GM18508 (cell line): Measurements from ENCODE around the gene E2F6.
"Not testable (repeated sequence)": the region's sequence is repeated elsewhere in the genome, so short reads cannot be mapped to it uniquely, and the experiment has no call there.

Experiments used
- ATAC-seq: cut with Tn5 transposase; IDR thresholded peaks from one replicate; pipeline ENCODE4 v1.9.1; 2021; ENCODE audit warnings: moderate number of reproducible peaks; ENCODE audit not compliant: insufficient read depth, unreplicated experiment

E2F6 gene

DNA sequence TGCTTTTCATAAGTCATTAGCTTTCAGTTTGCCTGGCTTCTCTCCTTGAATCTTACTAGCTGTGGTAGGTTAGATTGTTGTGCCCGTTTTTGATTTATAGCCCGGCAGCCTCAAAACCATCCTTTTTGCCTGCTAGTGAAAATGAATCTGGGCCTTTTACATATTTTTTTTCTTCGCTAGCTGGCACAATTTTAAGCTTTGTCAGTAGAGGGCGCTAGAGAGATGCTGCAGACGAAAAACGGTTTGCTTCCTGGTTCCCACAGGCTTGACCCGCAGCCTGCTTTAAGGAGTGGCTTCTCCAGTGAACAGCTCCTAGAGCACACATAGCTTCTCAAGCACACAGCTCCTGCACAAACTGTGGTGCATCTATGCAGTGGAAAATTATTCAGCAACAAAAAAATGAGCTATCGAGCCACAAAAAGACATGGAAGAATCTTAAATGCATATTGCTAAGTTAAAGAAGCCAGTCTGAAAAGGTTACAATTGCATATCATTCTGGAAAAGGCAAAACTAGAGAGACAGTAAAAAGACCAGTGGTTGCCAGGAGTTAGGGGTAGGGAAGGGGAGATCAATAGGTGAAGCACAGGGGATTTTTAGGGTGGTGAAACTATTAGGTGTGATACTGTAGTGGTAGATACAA is 47.9 kb downstream of the E2F6 start:
- no peak for ATAC-seq

DNA sequence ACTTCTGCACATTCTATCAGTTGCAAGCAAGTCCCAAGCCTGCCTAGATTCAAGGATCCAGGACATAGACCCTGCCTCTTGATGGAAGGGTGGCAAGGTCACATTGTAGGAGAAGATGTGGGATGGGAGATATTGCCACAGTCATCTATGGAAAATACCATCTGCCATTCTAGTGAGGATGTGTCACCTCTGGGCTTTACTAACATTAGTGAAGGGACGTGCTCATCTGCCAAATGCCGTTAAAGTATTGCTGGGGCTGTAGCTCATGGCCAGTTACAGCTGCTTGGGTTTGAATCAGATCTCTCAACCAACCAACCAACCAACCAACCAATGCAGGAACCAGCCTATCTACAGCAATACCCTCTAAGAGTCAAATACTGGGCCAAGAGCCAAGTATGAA is 49.0 kb downstream of the E2F6 start:
- no peak for ATAC-seq

DNA sequence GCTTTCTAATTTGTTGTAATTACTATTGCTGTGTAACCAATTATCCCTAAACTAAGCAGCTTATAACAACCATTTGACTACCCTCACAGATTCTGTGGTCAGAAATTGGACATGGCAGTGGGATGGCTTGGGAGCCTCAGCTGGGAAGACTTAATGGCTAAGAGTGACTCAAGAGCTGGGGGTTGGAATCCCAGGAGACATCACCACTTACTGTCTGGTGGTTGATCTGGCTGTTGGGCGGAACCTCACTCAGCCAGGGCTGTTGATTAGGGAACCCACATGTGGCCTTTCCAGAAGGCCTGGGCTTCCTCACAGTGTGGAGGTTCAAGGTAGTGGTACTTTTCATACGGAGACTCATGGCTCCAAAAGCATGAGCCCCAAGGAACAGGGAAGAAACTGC is 49.8 kb downstream of the E2F6 start:
- ATAC-seq: no peak

DNA sequence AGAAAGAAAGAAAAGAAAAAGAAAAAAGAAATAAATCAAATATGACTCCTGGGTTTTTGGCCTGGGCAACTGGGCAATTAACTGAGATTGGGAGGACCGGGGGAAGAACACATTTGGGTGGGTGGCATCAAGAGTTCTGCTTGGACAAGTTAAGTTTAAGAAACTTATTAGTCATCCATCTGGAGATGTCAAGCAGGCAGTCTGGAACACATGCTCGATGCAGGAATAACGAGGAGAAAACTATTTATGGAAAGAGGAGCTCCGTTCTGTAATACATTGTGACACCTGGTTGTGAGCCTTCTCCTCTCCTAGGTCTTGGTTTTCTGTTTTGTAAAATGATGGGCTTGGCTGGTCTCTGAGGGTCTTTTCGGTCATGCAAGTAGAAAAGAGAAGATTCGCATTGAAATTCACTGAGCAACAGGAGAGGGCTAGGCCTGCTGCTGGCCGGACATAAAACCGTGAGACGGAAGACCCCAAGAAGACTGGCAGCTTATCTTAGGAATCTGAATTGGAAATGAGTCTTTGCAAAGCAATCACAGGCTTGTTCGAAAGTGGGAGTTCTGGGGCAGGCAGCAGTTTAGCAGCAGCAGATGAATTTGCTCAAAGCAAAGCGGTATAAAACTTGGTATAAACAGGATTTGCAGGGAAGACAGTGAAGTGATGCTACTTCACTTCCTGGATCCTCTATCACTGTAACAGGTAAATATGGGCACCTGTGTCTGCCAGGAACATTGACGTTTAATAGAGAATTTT is 51.4 kb downstream of the E2F6 start:
- no peak for ATAC-seq

GRCh38 chr2:11412449-11412810 is 53.5 kb downstream of the E2F6 start:
- no peak for ATAC-seq

GRCh38 chr2:11411768-11412448 is 54.1 kb downstream of the E2F6 start:
- no peak for ATAC-seq

DNA sequence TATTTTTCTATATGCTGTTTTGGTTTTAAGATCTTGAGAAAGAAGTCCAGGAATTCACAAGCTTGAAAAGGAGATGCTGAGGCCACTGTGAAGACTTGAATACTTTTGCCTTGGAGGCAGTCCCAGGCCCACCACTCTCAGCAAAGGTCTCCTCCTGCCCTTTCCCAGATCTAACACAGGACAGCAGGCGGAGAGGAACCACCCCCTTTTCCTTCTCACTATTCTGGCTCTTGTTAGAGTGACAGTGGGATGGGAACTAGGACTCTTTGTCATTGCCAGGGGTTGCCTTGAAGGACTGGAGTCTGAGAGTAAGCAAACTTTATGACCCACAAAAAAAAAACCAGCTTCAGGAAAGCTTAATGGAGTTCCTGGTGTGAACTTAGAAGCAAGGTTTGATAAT is 54.7 kb downstream of the E2F6 start:
- ATAC-seq: no peak

- no peak for ATAC-seq
Measured at GRCh38 chr2:11410101-11410500, 55.9 kb downstream of the E2F6 start.

DNA sequence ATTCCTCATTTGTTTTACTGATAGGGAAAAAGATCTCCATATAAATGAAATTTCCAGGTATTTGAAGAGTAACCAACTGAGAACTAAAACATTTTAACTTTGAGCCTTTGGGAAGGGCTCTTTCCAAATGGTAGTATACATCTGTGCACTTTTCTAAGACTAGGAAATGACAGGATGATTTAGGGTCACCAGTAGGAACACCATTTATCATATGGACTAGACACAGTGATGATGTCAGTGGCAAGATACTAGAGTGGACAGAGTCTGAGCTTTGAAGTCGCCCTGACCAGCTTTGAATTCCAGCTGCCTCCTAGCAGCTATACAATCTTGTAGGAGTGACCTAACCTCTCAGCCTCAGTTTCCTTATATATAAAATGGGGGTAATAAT is 56.4 kb downstream of the E2F6 start:
- ATAC-seq: no peak

DNA sequence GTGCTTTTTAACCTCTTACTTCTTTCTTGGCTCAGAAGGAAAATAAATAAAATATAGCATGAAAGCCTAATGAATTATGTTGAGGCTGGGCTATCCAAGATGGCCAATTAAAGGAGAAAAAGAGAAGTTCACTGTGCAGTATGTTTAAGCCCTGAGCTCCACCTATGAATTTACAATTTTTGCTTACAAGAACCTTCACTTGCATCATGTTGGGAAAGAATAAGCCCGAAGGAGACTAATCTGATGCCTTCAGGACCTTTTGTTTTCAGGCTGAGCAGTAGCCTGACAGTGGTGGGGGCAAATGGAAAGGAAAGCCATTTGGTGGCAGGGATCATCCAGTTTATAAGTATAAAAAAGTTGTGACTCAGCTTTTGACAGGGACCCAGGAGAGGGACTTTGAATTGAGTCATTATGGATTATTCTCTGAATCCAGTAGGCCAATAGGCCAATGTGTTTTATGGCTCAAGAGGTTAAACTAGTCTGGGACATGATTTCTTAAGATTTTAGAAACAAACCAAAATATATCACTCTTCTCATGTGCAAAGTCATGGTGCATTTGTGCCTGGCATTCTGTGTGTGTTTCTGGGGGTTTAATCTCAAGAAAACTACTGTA is 56.9 kb downstream of the E2F6 start:
- no peak for ATAC-seq

GRCh38 chr2:11407413-11407812 is 58.5 kb downstream of the E2F6 start:
- ATAC-seq: no peak

DNA sequence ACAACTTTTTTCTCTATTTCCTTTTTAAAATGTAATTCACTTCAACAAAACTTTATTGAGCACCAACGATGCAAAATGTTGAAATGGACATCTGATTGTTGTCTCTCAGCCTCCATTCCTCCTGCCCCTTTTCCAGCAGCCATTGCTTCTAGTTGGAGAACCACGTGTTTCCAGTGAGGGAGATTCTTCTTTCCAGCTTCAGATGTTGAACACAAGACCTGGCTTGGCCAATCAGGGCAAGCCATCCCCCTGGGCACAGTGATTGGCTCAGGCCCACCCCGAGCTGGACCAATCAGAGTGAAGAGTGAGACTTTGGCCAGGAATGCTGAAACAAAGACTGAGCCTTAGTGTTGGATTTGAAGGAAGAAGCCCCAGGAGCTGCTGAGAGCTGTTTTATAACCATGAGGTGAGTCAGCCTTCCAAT is 59.0 kb downstream of the E2F6 start:
- ATAC-seq: no peak

DNA sequence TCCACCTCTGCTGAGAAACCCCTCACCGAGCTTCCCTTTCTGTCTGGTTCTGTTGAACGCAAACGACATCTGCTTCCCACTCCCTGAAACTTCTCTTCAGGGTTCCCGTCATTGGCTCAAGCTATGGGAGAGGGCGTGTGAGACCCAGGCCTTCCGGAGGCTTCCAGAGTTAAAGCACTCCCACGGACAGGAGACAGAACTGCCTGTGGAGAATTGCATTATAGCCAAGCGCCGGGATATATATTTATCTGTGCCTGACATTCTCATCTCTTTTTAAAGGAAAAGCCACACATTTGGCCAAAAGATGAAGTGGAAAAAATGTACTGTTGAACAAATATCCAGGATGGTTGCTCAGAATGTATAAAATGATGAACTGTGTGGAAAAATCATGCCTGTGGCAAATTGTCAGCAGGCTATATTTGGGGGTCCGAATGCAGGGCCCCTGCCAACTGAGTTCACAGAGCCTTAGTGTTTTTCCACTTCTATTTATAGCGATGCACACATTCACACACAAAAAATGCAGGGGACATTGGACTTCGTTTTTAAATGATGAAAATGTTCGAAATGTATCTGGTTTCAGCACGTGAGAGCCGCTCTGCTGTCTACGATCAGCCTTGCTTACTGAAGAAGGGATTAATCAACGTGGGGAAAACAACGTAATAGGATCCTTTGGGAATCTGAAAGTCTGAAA is 59.5 kb downstream of the E2F6 start:
- ATAC-seq: no peak

- ATAC-seq: no peak
Measured at GRCh38 chr2:11405599-11406266, 60.2 kb downstream of the E2F6 start.

DNA sequence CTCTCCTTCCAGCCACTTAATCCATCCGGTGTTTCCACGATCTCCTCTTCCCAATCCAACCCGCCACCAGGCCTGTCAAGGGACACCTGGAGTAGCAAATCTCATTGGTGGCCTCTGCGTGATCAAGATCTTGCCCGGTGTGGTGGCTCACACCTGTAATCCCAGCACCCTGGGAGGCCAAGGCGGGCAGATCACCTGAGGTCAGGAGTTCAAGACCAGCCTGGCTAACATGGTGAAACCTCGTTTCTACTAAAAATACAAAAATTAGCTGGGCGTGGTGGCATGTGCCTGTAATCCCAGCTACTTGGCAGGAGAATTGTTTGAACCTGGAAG is 60.9 kb downstream of the E2F6 start:
- not testable (repeated sequence) for ATAC-seq

DNA sequence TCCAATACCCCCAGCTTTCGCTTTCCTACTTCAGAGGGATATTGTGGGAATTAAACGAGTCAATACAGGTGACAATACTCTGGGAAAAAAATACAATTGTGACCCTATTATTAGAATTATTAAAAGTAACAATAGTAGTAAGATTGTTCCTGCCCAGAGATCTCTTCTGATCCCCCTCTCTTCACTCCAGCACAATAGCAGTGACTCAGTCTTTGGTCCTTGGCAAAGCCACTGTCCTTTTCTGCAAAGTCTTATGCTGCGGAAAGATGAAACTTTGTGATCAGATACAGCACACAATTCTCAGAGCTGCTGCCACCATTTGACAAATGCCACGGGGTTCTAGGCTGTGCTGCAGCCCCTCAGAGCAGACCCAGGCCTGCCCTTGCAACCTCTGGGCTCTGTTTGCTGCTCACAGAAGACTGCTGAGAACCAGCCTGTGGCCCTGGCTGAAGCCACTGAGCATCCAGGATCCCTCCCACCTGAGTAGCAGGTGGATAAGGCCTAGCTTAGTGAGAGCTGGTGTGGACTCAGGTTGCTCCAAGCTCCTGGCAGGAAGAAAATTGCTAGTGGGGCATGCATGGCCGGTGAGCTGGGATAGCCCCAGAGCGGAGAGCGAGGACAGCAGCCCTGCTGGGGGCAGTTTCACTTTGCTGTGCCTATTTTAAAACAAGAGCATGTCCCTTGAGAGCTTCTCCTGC is 61.4 kb downstream of the E2F6 start:
- no peak for ATAC-seq

- no peak for ATAC-seq
Measured at GRCh38 chr2:11402436-11402835, 63.5 kb downstream of the E2F6 start.

DNA sequence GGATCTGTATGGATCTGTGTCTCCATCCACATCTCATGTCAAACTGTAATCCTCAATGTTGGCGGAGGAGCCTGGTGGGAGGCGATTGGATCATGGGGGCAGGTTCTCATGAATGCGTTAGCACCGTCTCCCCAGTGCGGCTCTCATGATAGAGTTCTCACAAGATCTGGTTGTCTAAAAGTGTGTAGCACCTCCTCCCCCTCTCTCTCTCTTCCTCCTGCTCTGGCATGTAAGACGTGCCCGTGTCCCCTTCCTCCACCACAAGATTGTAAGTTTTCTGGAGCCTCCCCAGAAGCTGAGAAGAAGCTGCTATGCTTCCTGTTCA is 66.6 kb downstream of the E2F6 start:
- no peak for ATAC-seq

DNA sequence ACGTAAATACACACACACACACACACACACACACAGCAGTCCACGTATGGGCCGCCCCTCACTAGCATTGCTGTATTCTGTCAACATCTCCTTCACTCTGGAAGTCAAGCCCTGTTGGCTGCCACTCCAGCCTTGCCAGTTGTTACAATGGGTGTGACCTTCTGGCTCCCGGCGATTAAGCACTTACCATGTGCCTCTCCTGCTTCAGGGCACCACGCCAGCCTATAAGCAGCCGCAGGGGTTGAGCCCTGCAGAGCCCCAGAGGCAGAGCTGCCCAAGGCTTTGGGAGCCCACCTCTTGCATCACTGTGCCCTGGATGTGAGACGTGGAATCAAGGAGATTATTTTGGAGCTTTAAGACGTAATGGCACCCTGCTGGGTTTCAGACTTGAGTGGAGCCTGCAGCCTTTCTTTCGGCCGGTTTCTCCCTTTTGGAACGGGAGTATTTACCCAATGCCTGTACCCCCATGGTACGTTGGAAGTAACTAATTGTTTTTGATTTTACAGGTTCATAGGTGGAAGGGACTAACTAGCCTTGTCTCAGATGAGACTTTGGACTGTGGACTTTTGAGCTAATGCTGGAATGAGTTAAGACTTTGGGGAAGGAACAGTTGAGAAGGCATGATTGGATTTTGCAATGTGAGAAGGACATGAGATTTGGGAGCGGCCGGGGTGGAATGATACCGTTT is 67.1 kb downstream of the E2F6 start:
- ATAC-seq: no peak
